Smooth muscle cell (in vitro differentiated cells): Measurements from ENCODE around the gene ZFP91. TPM values are rescaled to one million over a fixed set of nuclear protein-coding genes. Genes with fewer than 3 reads are reported as not detected.

Source experiments
- DNase-seq: peaks from one replicate; lab custom pipeline; 2025; ENCODE audit not compliant: unreplicated experiment; lab: John Stamatoyannopoulos, UW
- H2AFZ ChIP-seq: fragments of 200-600 bp; sonication (generic); 2 replicates; pipeline ENCODE4 v1.6.0; 2016; ENCODE audit warnings: antibody characterized with exemption, low read depth, mild to moderate bottlenecking
- H3F3A ChIP-seq: fragments of 200-600 bp; sonication (generic); 2 replicates; pipeline ENCODE4 v1.6.0; 2017; ENCODE audit warnings: antibody characterized with exemption, low read depth
- H3K27ac ChIP-seq: fragments of 200-600 bp; sonication (generic); 2 replicates; pipeline ENCODE4 v1.5.1; 2016; ENCODE audit warnings: low read depth, mild to moderate bottlenecking
- H3K27me3 ChIP-seq: fragments of 200-600 bp; sonication (generic); 2 replicates; pipeline ENCODE4 v1.6.1; 2016; ENCODE audit warnings: low read depth, mild to moderate bottlenecking
- H3K36me3 ChIP-seq: fragments of 200-600 bp; sonication (generic); 2 replicates; pipeline ENCODE4 v1.5.1; 2016; ENCODE audit warnings: low read depth
- H3K4me1 ChIP-seq: fragments of 200-600 bp; sonication (generic); 2 replicates; pipeline ENCODE4 v1.5.1; 2016; ENCODE audit warnings: low read depth
- H3K4me2 ChIP-seq: fragments of 200-600 bp; sonication (generic); 2 replicates; pipeline ENCODE4 v1.6.0; 2016; ENCODE audit warnings: mild to moderate bottlenecking
- H3K4me3 ChIP-seq: fragments of 200-600 bp; sonication (generic); 2 replicates; pipeline ENCODE4 v1.5.1; 2016; ENCODE audit warnings: mild to moderate bottlenecking
- H3K79me2 ChIP-seq: fragments of 200-600 bp; sonication (generic); 2 replicates; pipeline ENCODE4 v1.6.0; 2016; ENCODE audit warnings: low read depth, mild to moderate bottlenecking
- H3K9ac ChIP-seq: fragments of 200-600 bp; sonication (generic); 2 replicates; pipeline ENCODE4 v1.6.0; 2016; ENCODE audit warnings: low read depth
- H3K9me3 ChIP-seq: fragments of 200-600 bp; sonication (generic); replicated peaks from 2 replicates; pipeline ENCODE4 v1.5.1; 2016; ENCODE audit warnings: low read depth
- H4K20me1 ChIP-seq: fragments of 200-600 bp; sonication (generic); 2 replicates; pipeline ENCODE4 v1.6.0; 2016; ENCODE audit warnings: low read depth
- CTCF ChIP-seq: fragments of 200-600 bp; sonication (generic); IDR thresholded peaks from 2 replicates; pipeline ENCODE4 v1.5.1; 2017; ENCODE audit warnings: borderline replicate concordance, mild to moderate bottlenecking, antibody characterized with exemption; ENCODE audit not compliant: insufficient read depth, poor library complexity, severe bottlenecking
- WGBS: methylation state at CpG from one replicate; pipeline ENCODE4 v1.1.7; 2016; ENCODE audit warnings: low lambda C conversion rate; 5-methylcytosine and 5-hydroxymethylcytosine counted together
- polyA plus RNA-seq: library from polyadenylated mRNA; unstranded; fragments of >200 nt; fragmentation: Nextera tagmentation; extraction: Ambion mirVana; gene quantifications from 2 replicates; pipeline ENCODE4 v1.2.1, GENCODE V29; 2016
- total RNA-seq: library from RNA; depleted of rRNA; stranded (reverse); fragments of >200 nt; gene quantifications from 2 replicates; pipeline ENCODE4 v1.2.3, GENCODE V29; 2014

ZFP91 gene
- total and polyA plus RNA-seq, 2 experiments from 2014 or later, result 14.5 to 47.4 TPM

DNA sequence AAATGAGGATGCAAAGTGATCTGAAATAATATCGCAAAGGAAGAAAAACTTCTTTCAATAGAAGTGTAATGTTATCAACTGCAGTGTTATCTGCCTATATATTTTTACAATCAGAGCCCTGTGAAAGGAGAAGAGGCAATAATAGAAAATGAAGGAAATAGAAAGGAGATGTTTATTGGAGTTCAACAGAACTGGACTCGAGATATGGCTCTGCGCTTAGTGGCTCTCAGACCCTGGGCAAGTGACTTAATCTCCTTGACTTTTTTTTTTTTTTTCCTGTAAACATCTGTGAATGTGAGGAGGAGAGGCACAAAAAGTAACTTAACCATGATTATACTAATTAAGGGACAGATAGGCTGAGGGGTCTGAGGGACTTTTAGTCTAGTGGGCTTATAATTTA, 62.5 kb downstream of the ZFP91 start:
- WGBS, result 84% methylated on average over 3 of the region's 3 CpGs
- no peak overlapping the region for H2AFZ ChIP-seq
- no peak overlapping the region for H3K4me2 ChIP-seq
- no peak overlapping the region for H3K9ac ChIP-seq
- H3F3A ChIP-seq, result no peaks in the 10 kb centered on the region
- H3K79me2 ChIP-seq, result no peaks in the 10 kb centered on the region
- no peaks in the 10 kb centered on the region for H3K36me3 ChIP-seq
- H3K4me1 ChIP-seq, result no peaks in the 10 kb centered on the region
- DNase-seq, result no peak
- no peaks in the 10 kb centered on the region for H3K9me3 ChIP-seq
- no peak for TF ChIP-seq CTCF
- H3K27ac ChIP-seq, result no peak overlapping the region
- no peak overlapping the region for H3K4me3 ChIP-seq
- H4K20me1 ChIP-seq, result no peaks in the 10 kb centered on the region
- H3K27me3 ChIP-seq, result no peaks in the 10 kb centered on the region

DNA sequence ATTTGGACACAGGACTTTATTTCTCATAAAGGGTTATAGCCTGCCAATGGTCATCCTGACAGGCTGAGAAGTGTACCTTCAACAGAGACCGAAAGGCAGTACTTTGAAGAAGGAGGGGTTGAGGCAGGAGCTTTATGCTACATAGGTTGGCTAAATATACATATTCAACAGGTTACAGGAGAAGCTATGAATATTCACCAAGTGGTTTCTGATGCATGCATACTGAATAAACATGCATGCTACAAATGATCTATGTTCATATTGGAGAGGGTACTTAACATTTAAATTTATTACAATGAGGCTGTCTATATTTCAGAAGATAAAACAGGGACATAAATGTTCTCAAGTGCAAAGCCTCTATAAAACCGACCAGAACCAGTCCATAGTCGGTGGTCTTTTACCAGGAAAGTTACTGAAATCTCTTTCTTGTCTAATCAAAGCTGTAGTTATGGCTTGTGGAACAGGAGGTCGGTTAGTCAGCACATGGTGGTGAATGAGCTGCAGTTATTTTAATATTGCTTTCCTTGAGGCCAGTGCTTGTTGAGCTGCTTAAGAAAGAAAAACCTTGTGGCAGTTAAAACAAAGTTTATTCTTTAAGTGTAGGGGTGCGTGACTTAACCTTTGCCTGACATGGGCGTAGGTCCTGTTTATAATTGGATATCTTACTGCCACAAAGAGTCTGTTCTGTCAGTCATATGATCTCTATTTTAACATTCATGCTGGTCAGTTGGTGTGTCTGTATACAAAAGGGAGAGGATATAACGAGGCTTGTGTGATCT, 63.1 kb downstream of the ZFP91 start:
- Histone ChIP-seq H3K9me3 (no peaks in the 10 kb centered on the region), H3K27ac (no peak overlapping the region), H3K9ac (no peak overlapping the region), H3K27me3 (no peaks in the 10 kb centered on the region), H3K4me2 (no peak overlapping the region), H4K20me1 (no peaks in the 10 kb centered on the region), H3K4me3 (no peak overlapping the region), H3F3A (no peaks in the 10 kb centered on the region), H3K79me2 (no peaks in the 10 kb centered on the region), H2AFZ (no peak overlapping the region), H3K4me1 (no peaks in the 10 kb centered on the region), H3K36me3 (no peaks in the 10 kb centered on the region)
- no peak for DNase-seq
- WGBS, result 77% methylated on average over 7 of the region's 7 CpGs
- TF ChIP-seq CTCF, result no peak

DNA sequence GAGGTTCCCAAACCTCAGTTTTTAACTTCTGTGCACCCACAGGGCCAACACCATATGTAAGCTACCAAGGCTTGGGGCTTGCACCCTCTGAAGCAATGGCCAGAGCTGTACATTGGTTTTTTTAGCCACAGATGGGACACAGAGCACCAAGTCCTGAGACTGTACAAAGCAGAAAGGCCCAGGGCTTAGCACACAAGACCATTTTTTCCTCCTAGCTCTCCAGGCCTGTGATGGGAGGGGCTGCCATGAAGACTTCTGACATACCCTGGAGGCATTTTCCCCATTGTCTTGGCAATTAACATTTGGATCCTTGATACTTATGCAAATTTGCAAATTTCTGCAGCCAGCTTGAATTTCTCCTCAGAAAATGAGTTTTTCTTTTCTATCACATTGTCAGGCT, 67.0 kb downstream of the ZFP91 start:
- H3K27ac ChIP-seq, result no peak overlapping the region

More for the DNA sequence above, 67.0 kb downstream of the ZFP91 start:
- Histone ChIP-seq H3K27me3 (no peaks in the 10 kb centered on the region), H3K4me1 (no peaks in the 10 kb centered on the region), H3K9me3 (no peaks in the 10 kb centered on the region), H3K4me3 (no peak overlapping the region), H3K36me3 (no peaks in the 10 kb centered on the region), H3K9ac (no peak overlapping the region), H3K4me2 (no peak overlapping the region), H2AFZ (no peak overlapping the region), H3K79me2 (no peaks in the 10 kb centered on the region), H3F3A (no peaks in the 10 kb centered on the region), H4K20me1 (no peaks in the 10 kb centered on the region)
- no peak for TF ChIP-seq CTCF
- DNase-seq, result no peak
